ENCODE data around the gene FREM2.

FREM2 gene

DNA sequence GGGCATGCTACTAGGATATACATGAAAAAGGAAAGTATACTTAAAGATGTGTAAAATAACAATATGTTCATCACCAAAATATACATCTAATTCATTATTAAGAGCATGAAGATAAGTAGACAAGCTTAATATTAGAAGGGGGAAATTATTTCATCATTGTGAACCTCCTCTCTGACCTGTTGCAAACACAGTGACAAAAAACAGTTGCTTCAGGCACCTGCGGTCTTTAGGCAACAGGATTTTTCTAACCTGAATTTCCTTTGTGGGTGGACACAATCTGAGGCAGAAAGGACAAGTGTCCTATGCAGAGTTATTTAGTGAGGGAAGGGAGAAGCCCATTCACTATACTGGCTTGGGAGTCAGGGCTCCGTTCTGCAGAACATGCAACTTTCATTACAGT is 6.3 kb downstream of the FREM2 start:
- no peak overlapping the region for H3K4me3 ChIP-seq (ENCODE audit: low read length)
- H3K4me2 ChIP-seq (ENCODE audit: low read depth, low read length), result no peak overlapping the region
- no peaks in the 10 kb centered on the region for H3K9me2 ChIP-seq (replicated peaks; ENCODE audit: insufficient read depth, low read length)
- H4K20me1 ChIP-seq (ENCODE audit: insufficient read depth, low read length), result no peaks in the 10 kb centered on the region
- no peaks in the 10 kb centered on the region for H3K27me3 ChIP-seq (replicated peaks; ENCODE audit: insufficient read depth, low read length)
- H3K36me3 ChIP-seq (replicated peaks; ENCODE audit: insufficient read depth, low read length), result no peaks in the 10 kb centered on the region
- no peaks in the 10 kb centered on the region for H3K79me2 ChIP-seq (ENCODE audit: low read length)
- H3F3A ChIP-seq (ENCODE audit: insufficient read depth, low read length), result no peaks in the 10 kb centered on the region
- no peak for TF ChIP-seq EZH2 (optimal IDR thresholded peaks at IDR 0.05; ENCODE audit: low read depth, low read length)
- TF ChIP-seq CTCF (IDR thresholded peaks at IDR 0.05; ENCODE audit: low read length), result no peak
- TF ChIP-seq EZH2phosphoT487 (IDR thresholded peaks at IDR 0.05; ENCODE audit: low read length), result no peak
- H3K4me1 ChIP-seq (ENCODE audit: low read length), result no peaks in the 10 kb centered on the region
- H3K9me3 ChIP-seq (replicated peaks; ENCODE audit: insufficient read depth, low read length), result no peaks in the 10 kb centered on the region
- H3K27ac ChIP-seq (ENCODE audit: low read length), result no peak overlapping the region
- no peak overlapping the region for H2AFZ ChIP-seq (ENCODE audit: low read length)
- H3K9ac ChIP-seq (ENCODE audit: low read length), result no peak overlapping the region
- DNase-seq, result no peak

GRCh38 chr13:38693641-38694040 is 6.8 kb downstream of the FREM2 start:
- no peak for TF ChIP-seq CTCF (IDR thresholded peaks at IDR 0.05; ENCODE audit: low read length)
- no peak for TF ChIP-seq EZH2phosphoT487 (IDR thresholded peaks at IDR 0.05; ENCODE audit: low read length)
- TF ChIP-seq EZH2 (optimal IDR thresholded peaks at IDR 0.05; ENCODE audit: low read depth, low read length), result no peak
- H3K4me1 ChIP-seq (ENCODE audit: low read length), result no peaks in the 10 kb centered on the region
- DNase-seq, result no peak

GRCh38 chr13:38697197-38697596 is 10.3 kb downstream of the FREM2 start:
- Histone ChIP-seq H3K4me2 (ENCODE audit: low read depth, low read length) (no peak overlapping the region), H3K9me3 (replicated peaks; ENCODE audit: insufficient read depth, low read length) (no peaks in the 10 kb centered on the region), H3K9ac (ENCODE audit: low read length) (no peak overlapping the region), H3K27ac (ENCODE audit: low read length) (no peak overlapping the region), H3K4me1 (ENCODE audit: low read length) (no peaks in the 10 kb centered on the region), H3K79me2 (ENCODE audit: low read length) (no peaks in the 10 kb centered on the region), H4K20me1 (ENCODE audit: insufficient read depth, low read length) (no peaks in the 10 kb centered on the region), H3F3A (ENCODE audit: insufficient read depth, low read length) (no peaks in the 10 kb centered on the region), H3K9me2 (replicated peaks; ENCODE audit: insufficient read depth, low read length) (no peaks in the 10 kb centered on the region), H3K4me3 (ENCODE audit: low read length) (no peak overlapping the region), H2AFZ (ENCODE audit: low read length) (no peak overlapping the region), H3K27me3 (replicated peaks; ENCODE audit: insufficient read depth, low read length) (no peaks in the 10 kb centered on the region), H3K36me3 (replicated peaks; ENCODE audit: insufficient read depth, low read length) (no peaks in the 10 kb centered on the region)
- no peak for DNase-seq
- TF ChIP-seq CTCF (IDR thresholded peaks at IDR 0.05; ENCODE audit: low read length), result no peak
- TF ChIP-seq EZH2phosphoT487 (IDR thresholded peaks at IDR 0.05; ENCODE audit: low read length), result no peak
- no peak for TF ChIP-seq EZH2 (optimal IDR thresholded peaks at IDR 0.05; ENCODE audit: low read depth, low read length)

More at GRCh38 chr13:38693641-38694040, 6.8 kb downstream of the FREM2 start:
- no peak overlapping the region for H3K27ac ChIP-seq (ENCODE audit: low read length)
- H3K9me3 ChIP-seq (replicated peaks; ENCODE audit: insufficient read depth, low read length), result no peaks in the 10 kb centered on the region
- H3K9me2 ChIP-seq (replicated peaks; ENCODE audit: insufficient read depth, low read length), result no peaks in the 10 kb centered on the region
- no peak overlapping the region for H3K4me3 ChIP-seq (ENCODE audit: low read length)
- no peak overlapping the region for H2AFZ ChIP-seq (ENCODE audit: low read length)
- no peaks in the 10 kb centered on the region for H3F3A ChIP-seq (ENCODE audit: insufficient read depth, low read length)
- H3K4me2 ChIP-seq (ENCODE audit: low read depth, low read length), result no peak overlapping the region
- no peaks in the 10 kb centered on the region for H3K27me3 ChIP-seq (replicated peaks; ENCODE audit: insufficient read depth, low read length)
- H3K36me3 ChIP-seq (replicated peaks; ENCODE audit: insufficient read depth, low read length), result no peaks in the 10 kb centered on the region
- H3K9ac ChIP-seq (ENCODE audit: low read length), result no peak overlapping the region
- no peaks in the 10 kb centered on the region for H3K79me2 ChIP-seq (ENCODE audit: low read length)
- no peaks in the 10 kb centered on the region for H4K20me1 ChIP-seq (ENCODE audit: insufficient read depth, low read length)

All from MM.1S (cell line).